ENCODE measurements around the gene KIFAP3. TPM values are rescaled to one million over a fixed set of nuclear protein-coding genes. Genes with fewer than 3 reads are reported as not detected.

Gene KIFAP3
- total and polyA plus RNA-seq, 4 donors, result 4.5 to 11.1 (median 6.9) TPM

DNA sequence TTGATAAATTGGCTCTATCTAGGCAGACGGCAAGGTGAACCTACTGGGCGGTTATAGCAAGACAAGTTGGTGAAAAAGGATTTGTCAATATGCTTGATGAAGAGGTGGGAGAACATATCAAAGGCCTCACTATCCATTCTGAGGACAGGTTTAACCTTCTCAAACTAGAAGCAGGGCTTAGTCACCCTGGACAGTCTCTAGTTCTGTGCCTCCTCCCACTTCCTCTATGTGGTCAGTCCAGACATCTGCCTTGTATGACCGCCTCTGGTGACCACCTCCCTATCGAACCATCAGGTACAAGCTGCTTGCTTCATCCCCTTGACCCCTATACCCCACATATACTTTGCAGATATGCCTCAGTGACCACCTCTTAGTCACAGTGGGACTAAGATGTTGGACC lies 178.5 kb downstream of the KIFAP3 start:
- no peak for TF ChIP-seq HNF4A (conservative IDR thresholded peaks at IDR 0.05)
- TF ChIP-seq GABPA (IDR thresholded peaks at IDR 0.05 in 1 of 2, conservative IDR thresholded peaks at IDR 0.05 in 1 of 2), result no peak
- no peak for TF ChIP-seq MAX (IDR thresholded peaks at IDR 0.05)
- TF ChIP-seq FOXA1 (IDR thresholded peaks at IDR 0.05), result no peak
- no peak for TF ChIP-seq TAF1 (conservative IDR thresholded peaks at IDR 0.05)
- no peak for TF ChIP-seq NR2F2 (IDR thresholded peaks at IDR 0.05)
- TF ChIP-seq CTCF (IDR thresholded peaks at IDR 0.05; ENCODE audit: low read depth, low read length, missing input control), result no peak
- no peak for TF ChIP-seq FOXA2 (IDR thresholded peaks at IDR 0.05)
- TF ChIP-seq JUND (IDR thresholded peaks at IDR 0.05), result no peak
- TF ChIP-seq HNF4G (IDR thresholded peaks at IDR 0.05), result no peak
- no peak for TF ChIP-seq RXRA (IDR thresholded peaks at IDR 0.05)
- no peak for TF ChIP-seq YY1 (IDR thresholded peaks at IDR 0.05)
- no peak for TF ChIP-seq ATF3 (IDR thresholded peaks at IDR 0.05)
- no peak for TF ChIP-seq RAD21 (IDR thresholded peaks at IDR 0.05)
- TF ChIP-seq SP1 (IDR thresholded peaks at IDR 0.05), result no peak
- no peak for TF ChIP-seq EGR1 (IDR thresholded peaks at IDR 0.05; ENCODE audit: low read depth in 2 of 2)
- TF ChIP-seq REST (IDR thresholded peaks at IDR 0.05), result no peak
- no peak for DNase-seq (ENCODE audit: low spot score)
- H3K36me3 ChIP-seq (ENCODE audit: control insufficient read depth in 4 of 4, insufficient read depth in 3 of 4, low read depth in 1 of 4, low read length in 3 of 4), result no peaks in the 10 kb centered on the region
- no peaks in the 10 kb centered on the region for H3K9me3 ChIP-seq (ENCODE audit: control insufficient read depth in 4 of 4, low read length in 3 of 4)
- H3K4me1 ChIP-seq (ENCODE audit: control insufficient read depth in 4 of 4, insufficient read depth in 4 of 4, low read length in 3 of 4), result peaks cover 0 to 20% (median 13%) of the 10 kb centered on the region in 4 donors
- 90% methylated on average over 4 of the region's 4 CpGs for WGBS
- H3K9ac ChIP-seq (ENCODE audit: low read depth in 1 of 2, low read length in 2 of 2), result no peak overlapping the region
- H3K27ac ChIP-seq (ENCODE audit: low read depth in 1 of 2, low read length in 2 of 2), result no peak overlapping the region
- no peak overlapping the region for H3K4me3 ChIP-seq (ENCODE audit: low read depth in 1 of 3, low read length in 3 of 3)
- no peaks in the 10 kb centered on the region for H3K27me3 ChIP-seq (ENCODE audit: control insufficient read depth in 4 of 4, insufficient read depth in 4 of 4, low read length in 3 of 4)

GRCh38 chr1:169894424-169895145 lies 179.9 kb downstream of the KIFAP3 start:
- peak overlapping the region in 2 of 3 donors; percentile 21 to 39 for H3K4me3 ChIP-seq (ENCODE audit: low read depth in 1 of 3, low read length in 3 of 3)
- peak; percentile 42 for DNase-seq (ENCODE audit: low spot score)
- no peak for TF ChIP-seq FOXA2 (IDR thresholded peaks at IDR 0.05)
- peak; percentile 6 for TF ChIP-seq NR2F2 (IDR thresholded peaks at IDR 0.05)
- peak in 1 of 2 donors; percentile 6 for TF ChIP-seq JUND (IDR thresholded peaks at IDR 0.05)
- H3K9ac ChIP-seq (ENCODE audit: low read depth in 1 of 2, low read length in 2 of 2), result peak overlapping the region; percentile 22 to 81
- no peaks in the 10 kb centered on the region for H3K36me3 ChIP-seq (ENCODE audit: control insufficient read depth in 4 of 4, insufficient read depth in 3 of 4, low read depth in 1 of 4, low read length in 3 of 4)
- 38% methylated on average over 15 of the region's 15 CpGs for WGBS
- no peaks in the 10 kb centered on the region for H3K27me3 ChIP-seq (ENCODE audit: control insufficient read depth in 4 of 4, insufficient read depth in 4 of 4, low read length in 3 of 4)
- no peaks in the 10 kb centered on the region for H3K9me3 ChIP-seq (ENCODE audit: control insufficient read depth in 4 of 4, low read length in 3 of 4)
- peak overlapping the region; percentile 84 to 92 for H3K27ac ChIP-seq (ENCODE audit: low read depth in 1 of 2, low read length in 2 of 2)
- H3K4me1 ChIP-seq (ENCODE audit: control insufficient read depth in 4 of 4, insufficient read depth in 4 of 4, low read length in 3 of 4), result peaks cover 2 to 30% (median 21%) of the 10 kb centered on the region in 4 donors
